GM18909 (cell line): Measurements from ENCODE around the gene CLASP1.
"Not testable (repeated sequence)": the region's sequence is repeated elsewhere in the genome, so short reads cannot be mapped to it uniquely, and the experiment has no call there.

ENCODE experiments used
- ATAC-seq: cut with Tn5 transposase; IDR thresholded peaks from one replicate; pipeline ENCODE4 v1.9.1; 2021; ENCODE audit warnings: mild to moderate bottlenecking; ENCODE audit not compliant: unreplicated experiment, poor library complexity

The CLASP1 gene

DNA sequence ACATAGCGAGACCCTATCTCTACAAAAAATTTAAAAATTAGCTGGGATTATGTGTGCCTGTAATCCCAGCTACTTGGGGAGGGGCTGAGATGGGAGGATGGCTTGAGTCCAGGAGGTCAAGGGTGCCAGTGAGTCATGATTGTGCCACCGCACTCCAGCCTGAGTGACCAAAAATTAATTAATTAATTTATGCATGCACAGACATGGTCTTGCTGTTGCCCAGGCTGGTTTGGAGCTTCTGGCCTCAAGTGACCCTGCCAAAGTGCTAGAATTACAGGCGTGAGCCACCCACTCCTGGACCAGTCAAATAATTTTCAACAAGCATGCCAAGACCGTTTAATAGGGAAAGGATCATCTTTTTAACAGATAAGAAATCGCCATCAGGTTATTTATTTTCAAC is 306.5 kb downstream of the CLASP1 start:
- no peak for ATAC-seq

DNA sequence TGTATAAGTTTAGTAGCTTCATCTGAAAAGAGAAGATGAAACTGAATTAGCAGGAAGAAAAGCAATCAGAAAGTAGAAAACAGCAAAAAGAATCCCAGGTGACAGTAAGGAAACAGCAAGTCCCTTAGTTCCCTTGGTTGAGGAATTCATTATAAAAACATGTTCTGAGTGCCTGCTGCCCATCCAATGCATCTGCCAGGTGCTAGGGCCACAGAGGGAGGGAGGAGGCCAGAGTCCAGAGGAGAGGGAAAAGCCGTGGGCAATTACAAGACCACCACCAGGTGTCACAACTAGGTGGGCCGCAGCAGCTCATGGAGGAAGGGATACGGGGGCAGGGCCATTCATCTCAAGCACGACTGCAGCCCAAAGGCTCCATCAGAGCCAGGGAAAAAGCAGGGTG is 308.3 kb downstream of the CLASP1 start:
- ATAC-seq, result no peak

DNA sequence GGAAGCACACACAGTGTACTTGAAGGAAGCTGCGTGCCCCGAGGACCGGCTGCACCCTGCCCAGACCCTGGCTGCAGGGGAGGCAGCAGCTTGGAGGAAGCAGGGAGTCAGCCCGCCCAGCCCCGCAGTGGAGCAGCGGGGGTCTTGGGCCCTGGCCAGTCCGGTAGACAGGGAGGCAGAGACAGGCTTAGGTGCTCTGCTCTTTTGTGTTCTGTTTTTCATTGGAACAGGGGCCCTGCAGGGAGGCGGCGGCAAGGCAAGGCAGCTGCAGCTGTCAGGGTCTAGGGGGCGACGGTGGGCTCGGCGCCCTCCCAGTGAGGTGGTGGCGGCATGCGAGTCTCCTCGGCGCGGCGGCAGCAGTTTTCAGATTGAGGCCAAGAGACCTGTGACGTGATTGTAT is 311.0 kb downstream of the CLASP1 start:
- no peak for ATAC-seq

DNA sequence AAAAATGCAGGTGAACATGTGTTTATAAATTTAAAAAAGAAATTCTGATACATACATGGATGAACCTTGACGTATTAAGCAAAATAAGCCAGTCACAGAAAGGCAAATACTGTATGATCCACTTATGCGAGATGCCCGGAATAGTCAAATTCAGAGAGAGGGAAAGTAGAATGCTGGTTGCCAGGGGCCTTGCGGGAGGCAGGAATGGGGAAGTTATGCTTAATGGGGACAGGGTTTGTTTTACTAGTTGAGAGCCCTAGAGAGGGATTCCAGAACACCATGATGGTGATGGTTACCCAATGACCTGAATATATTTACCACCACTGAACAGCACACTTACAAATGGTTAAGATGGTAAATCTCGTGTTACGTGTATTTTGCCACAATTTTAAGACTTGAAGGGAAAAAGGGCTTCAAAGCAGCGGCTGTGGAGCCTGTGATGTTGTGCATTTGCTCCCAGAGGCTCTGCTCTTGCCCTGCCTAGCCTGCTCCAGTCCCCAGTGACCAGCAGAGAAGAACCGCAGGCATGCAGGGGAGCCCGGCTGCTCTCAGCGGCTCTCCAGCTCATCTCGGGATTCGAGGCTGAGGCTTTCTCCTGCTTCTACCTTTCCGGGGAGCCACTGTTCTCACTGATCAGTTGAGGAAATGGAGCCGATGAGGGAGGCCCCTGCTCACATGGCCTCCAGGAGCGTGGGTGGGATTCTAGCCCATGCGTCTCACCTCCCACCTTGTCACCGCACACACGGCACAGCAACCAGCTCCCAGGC is 312.6 kb downstream of the CLASP1 start:
- ATAC-seq, result no peak

DNA sequence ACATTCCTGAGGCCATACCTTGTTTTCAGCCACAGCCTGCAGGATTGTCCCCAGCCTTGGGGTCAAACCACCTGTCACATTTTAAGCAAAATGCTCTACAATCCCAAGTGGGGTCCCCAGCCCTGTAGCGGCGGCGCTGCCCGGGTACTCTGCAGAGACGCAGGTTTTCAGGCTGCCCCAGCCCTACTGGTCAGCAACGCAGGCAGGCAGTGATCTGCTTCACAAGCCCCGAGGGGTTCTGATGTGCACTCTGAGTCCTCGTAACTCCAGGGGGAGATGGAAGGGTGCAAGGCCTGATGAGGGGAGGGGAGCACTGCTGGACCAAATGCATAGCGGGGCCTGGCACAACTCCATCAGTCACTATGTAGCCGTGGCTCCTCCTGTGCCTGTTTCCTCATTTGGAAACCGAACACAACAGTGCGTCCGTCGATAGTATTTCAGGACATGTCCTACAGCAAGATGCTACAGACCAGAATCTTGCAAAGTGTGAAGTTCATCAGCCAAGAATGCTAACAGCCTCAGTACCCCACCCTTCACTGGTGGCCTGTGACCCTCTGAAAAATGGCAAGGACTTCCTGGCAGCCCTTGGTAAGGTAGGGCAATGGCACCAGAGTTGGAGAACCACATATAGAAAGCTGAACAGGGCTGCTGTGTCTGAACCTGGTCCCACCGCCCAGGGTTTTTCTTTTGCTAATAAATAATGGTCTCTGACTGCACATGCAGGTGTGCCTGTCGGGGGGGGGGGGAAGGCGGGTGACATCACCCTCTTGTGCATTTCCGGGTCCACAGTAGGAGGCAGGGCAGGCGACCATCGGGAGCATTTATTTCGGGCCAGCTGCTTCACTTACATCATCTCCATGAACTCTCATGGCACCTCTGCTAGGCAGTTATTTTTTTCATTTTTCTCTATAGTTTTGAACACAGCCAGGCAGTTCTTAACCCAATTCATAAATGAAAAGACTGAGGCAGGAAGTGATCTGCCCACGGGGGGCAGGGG is 313.7 kb downstream of the CLASP1 start:
- ATAC-seq, result no peak

DNA sequence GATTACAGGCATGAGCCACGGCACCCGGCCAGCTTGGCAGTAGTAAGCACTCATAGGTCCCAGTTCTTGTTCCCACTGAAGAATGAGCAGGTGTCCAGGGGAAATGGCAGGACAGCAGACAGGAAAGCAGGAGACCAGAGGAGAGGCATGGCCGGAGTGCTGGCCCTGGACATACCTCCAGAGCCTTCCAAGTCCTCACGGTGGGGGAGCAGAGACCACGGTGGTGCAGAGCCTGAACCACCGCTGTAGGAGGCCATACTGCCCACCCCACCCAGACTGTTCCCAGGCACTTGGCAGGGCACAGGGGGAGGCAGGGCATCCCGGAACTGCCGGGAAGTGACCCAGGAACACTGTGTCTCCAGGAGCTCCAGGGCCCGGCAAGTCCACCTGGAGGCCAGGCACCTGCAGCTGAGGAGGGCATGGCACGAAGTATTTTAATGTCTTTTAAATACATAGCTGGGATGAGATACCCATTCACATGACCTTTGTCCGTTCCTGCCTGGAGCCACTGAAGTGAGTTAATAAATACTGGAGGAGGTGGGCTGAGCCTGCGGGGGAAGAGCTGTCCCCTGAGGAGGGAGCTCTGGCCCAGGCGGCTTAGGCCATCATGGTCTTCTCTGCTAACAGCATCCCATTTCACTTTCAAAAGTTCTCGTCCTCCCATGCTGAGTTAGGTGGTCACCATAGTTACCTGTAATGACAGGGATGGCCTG is 314.5 kb downstream of the CLASP1 start:
- ATAC-seq, result no peak

DNA sequence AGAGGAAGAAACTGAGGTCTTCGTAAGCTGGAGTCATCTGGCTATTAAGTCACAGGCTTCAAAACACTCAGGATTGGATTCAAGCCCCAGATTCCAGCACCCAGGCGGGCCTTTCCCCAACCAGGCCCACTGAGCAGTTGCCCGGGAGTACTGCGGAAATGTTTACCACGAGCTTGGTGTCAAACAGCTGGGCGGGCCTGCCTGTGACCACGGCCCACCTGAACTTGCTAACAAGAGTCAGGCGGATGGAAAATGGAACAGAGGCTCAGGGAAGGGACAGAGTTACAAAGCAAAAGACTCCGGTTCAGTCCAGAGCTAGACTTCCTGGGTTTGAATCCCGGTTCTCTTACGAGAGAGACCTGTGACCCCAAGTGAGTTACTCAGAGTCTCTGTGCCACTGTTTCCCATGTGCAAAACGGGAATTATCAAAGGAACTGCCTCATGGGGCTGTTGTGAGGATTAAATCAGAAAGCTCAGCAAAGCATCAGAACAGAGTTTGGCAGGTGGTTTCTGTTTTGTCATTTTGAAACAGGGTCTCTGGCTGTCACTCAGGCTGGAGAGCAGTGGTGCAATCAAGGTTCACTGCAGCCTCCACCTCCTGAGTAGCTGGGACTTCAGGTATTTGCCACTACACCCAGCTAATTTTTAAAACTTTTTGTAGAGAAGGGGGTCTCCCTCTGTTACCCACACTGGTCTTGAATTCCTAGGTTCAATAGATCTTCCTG is 315.3 kb downstream of the CLASP1 start:
- peak; percentile 91 for ATAC-seq

DNA sequence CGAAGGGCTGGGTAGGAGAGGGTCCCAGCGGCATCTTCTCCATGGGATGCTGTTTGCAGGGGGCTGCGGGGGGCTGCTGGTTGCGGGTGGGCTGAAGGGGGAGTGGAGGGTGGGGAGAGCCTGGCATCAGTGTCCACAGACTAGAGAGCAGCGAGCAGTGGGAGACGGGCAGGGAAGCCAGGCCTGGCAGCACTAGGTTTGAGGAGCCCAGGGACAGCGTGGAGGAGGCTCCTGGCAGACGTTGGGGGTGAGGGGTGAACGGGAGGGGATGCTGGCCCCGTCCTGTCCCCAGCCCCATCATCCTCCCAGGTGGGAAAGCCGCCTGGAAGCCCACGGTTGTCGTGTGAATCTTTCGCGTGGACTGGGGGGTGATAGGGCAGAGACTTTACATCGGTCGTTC is 316.0 kb downstream of the CLASP1 start:
- ATAC-seq, result no peak

DNA sequence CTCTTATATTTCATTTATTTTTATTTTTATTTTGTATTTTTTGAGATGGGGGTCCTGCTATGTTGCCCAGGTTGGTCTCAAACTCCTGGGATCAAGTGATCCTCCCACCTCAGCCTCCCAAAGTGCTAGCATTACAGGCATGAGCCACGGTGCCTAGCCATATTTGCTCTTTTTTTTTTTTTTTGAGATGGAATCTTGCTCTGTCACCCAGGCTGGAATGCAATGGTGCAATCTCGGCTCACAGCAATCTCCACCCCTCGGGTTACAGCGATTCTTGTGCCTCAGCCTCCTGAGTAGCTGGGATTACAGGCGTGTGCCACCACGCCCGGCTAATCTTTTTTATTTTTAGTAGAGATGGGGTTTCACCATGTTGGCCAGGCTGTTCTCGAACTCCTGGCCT is 317.9 kb downstream of the CLASP1 start:
- ATAC-seq, result not testable (repeated sequence)

DNA sequence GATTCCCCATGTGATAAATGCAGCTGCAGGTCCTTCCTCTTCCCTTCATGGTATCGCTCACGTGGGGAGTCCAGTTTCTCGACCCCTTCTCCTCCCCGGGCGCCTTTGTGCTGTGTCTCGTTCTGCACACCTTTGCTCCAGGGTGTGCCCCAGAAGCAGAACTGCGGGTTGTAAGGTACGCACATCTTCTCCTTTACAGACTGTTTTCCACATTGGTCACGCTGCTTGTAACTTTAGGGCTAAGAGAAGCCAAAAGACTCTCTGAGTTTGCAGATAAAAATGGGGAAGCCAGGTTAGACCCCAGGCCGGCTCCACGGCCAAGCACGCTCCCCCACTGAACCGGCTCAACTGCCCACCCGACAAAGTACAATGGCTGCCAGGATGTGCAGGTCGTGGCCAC is 318.3 kb downstream of the CLASP1 start:
- no peak for ATAC-seq

DNA sequence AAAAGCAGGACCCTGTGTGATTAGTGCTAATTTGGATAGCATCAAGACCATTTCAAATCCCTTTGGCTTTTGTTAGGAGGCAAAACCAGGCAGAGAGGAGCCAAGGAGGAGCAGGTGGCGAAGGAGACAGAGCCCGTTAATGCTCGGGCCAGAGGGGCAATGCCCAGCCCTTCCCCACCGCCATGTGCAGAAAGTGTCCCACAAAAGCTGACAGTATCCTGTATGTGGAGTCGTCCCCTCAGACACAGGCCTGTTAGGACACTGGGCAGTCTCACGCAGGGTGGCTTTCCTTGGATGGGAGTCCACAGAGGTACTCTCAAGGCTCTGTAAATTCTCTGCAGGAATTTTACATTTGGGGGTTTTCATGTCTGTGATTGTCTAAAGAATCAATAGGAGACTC is 319.5 kb downstream of the CLASP1 start:
- ATAC-seq, result no peak

DNA sequence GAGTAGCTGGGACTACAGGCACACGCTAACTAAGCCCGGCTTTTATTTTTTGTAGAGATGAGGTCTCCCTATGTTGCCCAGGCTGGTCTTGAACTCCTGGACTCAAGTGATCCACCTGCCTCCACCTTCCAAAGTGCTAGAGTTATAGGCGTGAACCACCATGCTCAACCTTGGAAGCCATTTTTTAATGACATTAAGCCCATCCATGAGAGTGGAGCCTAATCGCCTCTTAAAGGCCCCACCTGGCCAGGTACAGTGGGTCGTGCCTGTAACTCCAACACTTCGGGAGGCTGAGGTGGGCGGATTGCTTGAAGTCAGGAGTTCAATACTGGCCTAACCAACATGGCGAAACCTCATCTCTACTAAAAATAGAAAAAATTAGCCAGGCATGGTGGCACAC is 322.6 kb downstream of the CLASP1 start:
- no peak for ATAC-seq

DNA sequence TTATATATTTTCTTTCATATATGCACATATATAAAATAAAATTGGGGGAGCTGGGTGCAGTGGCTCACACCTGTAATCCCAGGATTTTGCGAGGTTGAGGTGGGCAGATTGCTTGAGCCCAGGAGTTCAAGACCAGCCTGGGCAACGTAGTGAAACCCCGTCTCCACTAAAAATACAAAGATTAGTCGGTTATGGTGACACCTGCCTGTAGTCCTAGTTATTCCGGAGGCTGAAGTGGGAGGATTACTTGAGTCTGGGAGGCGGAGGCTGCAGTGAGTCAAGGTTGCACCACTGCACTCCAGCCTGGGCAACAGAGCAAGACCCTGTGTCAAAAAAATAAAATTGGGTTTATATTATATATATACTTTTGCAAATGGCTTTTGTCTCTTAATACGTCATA is 324.7 kb downstream of the CLASP1 start:
- ATAC-seq, result no peak

DNA sequence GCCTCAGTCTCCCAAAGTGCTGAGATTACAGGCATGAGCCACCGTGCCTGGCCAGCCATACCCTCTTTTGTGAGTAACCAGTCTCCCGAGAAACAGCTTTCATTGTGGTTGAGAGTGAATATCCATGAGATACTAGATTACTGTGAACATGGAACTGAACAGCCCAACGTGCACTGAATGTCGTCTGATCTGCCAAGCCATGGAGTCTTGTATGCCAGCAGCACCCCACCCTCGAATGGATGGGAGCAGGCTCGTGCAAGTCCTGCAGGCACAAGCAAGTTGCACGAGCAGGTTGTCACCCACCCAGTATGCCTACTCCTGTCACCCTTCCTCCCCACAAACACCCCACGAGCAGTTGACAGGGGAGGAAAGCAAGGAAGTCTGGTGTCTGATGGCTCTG is 327.8 kb downstream of the CLASP1 start:
- ATAC-seq, result no peak

DNA sequence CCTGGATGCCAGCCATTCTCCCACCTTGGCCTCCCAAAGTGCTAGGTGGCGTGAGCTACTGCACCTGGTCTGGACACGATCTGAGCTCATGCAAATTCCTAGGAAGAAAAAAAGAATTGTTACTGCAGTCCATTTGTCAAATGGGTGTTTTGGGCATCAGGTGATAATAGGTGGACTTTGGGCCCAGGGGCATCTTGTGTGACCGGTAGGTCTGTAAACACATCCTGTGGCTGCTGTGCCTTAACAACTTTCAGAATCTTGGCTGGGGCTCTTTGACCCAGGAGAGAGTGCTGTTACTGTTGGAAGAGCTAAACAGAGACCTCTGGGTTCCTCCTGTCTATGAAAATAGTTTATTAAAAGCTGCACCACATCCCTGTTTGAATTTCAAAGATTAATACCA is 329.3 kb downstream of the CLASP1 start:
- no peak for ATAC-seq

DNA sequence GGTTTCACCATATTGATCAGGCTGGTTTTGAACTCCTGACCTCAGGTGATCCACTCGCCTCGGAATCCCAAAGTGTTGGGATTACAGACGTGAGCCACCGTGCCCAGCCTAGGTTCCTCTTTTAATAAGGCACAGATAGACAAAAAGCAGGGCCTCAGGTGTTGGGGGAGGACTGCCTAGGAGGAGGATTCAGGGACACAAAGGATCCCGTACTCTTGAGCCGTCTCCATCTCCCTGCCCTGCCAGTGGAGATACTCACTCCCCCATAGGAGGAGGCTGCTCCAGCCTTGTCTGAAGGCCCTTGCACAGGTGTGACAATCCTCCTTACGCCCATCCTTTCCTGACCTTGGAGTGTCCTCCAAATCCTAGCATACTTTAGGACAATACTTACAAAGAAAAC is 332.3 kb downstream of the CLASP1 start:
- ATAC-seq, result no peak

DNA sequence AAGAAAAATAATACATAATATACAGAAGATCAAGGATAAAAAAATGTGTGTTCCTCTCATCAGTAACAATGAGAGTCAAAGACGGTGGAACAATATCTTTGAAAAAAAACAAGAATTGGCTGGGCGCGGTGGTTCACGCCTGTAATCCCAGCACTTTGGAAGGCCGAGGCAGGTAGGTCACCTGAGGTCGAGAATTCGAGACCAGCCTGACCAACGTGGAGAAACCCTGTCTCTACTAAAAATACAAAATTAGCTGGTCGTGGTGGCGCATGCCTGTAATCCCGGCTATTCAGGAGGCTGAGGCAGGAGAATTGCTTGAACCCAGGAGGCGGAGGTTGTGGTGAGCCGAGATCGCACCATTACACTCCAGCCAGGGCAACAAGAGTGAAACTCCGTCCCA is 335.6 kb downstream of the CLASP1 start:
- ATAC-seq, result not testable (repeated sequence)

DNA sequence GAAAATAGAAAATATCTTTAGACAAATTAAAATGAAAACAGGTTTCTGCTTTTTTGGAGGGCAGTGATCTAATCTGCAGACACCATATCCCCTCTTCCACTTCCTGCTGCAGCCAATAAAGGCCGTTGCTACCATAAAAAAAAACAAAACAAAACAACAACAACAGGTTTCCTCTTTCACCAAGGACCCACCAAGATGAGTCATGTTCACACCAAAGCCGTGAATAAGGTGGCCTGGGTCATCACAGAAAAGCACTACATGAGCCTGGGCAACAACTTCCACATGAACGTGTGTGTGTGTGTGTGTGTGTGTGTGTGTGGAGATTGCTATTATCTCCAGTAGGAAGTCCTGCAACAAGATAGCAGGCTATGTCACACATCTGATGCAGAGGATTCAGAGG is 339.5 kb downstream of the CLASP1 start:
- ATAC-seq, result peak; percentile 95

DNA sequence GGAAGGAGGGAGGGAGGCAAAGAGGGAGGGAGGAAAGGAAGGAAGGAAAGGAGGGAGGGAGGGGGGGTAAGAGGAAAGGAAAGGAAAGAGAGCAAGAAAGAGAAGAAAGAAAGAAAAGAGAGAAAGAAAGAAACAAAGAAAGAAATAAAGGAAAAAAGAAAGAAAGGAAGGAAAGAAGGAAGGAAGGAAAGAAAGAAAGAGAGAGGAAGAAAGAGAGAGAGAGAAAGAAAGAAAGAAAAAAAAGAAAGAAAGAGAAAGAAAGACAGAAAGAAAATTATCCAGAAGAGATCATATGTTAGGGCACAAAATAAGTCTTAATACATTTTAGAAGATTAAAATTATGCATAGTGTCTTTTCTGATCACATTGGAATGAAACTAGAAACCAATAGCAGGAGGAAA is 339.9 kb downstream of the CLASP1 start:
- no peak for ATAC-seq

DNA sequence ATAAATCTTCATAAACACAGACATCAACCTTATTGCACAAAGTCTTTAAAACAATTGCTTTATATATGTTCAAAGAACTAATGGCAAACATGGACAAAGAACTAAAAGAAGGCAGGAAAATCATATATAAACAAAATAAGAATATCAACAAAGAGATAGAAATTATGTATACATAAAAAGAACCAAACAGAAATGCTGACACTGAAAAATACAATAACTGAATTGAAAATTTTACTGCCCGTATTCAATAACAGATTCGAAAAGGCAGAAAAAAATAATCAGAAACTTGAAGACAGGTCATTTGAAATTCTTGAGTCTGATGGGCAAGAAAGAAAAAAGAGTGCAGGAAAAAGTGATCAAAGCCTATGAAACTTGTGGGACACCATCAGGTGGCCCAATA is 342.2 kb downstream of the CLASP1 start:
- ATAC-seq, result no peak
